Adrenal gland (tissue), 12 donors: ENCODE data around the gene PHF20. TPM values are rescaled to one million over a fixed set of nuclear protein-coding genes. Genes with fewer than 3 reads are reported as not detected.
A peak's percentile ranks its signal among the peaks of the same experiment; 100 is the strongest.

Experiments
- DNase-seq, 7 donors: peaks; one replicate each; pipeline ENCODE4 v3.0.0-alpha.2; 2019 to 2020
- H3K27ac ChIP-seq, 5 donors: fragments of 200-600 bp; sonication (generic) in 4 of 5; 1 replicate in 3 of 5; 2 replicates in 2 of 5; pipeline versions ENCODE4 v1.5.1 to v1.8.0; 2016 to 2020; ENCODE audit warnings: mild to moderate bottlenecking in 1 of 5
- H3K27me3 ChIP-seq: fragments of 200-600 bp; 2 replicates; pipeline ENCODE4 v1.8.0; 2021
- H3K36me3 ChIP-seq, 2 donors: fragments of 200-600 bp; replicated peaks in 1 of 2; 1 replicate in 1 of 2; 2 replicates in 1 of 2; pipeline versions ENCODE4 v1.5.1 to v1.8.0; 2018 to 2022
- H3K4me1 ChIP-seq, 2 donors: fragments of 200-600 bp; replicated peaks in 1 of 2; 1 replicate in 1 of 2; 2 replicates in 1 of 2; pipeline versions ENCODE4 v1.5.1 to v1.8.0; 2018 to 2021
- H3K4me3 ChIP-seq, 4 donors: fragments of 200-600 bp; sonication (generic) in 3 of 4; one replicate each; pipeline ENCODE4 v1.5.1; 2016 to 2018
- H3K9me3 ChIP-seq, 3 donors: fragments of 200-600 bp; sonication (generic) in 1 of 3; replicated peaks in 1 of 3; 1 replicate in 2 of 3; 2 replicates in 1 of 3; pipeline versions ENCODE4 v1.5.1 to v1.8.0; 2016 to 2021
- CTCF ChIP-seq, 6 experiments: fragments of 450-650 bp in 4 of 6; fragments of 200-600 bp in 2 of 6; sonication (generic) in 1 of 6; IDR thresholded peaks; 1 replicate in 5 of 6; 2 replicates in 1 of 6; pipeline versions ENCODE4 v1.5.1 to v1.8.0; 2016 to 2021; ENCODE audit warnings: antibody characterized with exemption in 6 of 6, mild to moderate bottlenecking in 2 of 6, moderate library complexity in 1 of 6
- POLR2A ChIP-seq, 2 donors: fragments of 450-650 bp; IDR thresholded peaks; one replicate each; pipeline ENCODE4 v1.6.1; 2017; ENCODE audit warnings: antibody characterized with exemption in 2 of 2, mild to moderate bottlenecking in 2 of 2, moderate library complexity in 1 of 2
- WGBS, 4 donors: extraction: QIAGEN DNeasy Blood & Tissue Kit in 2 of 4; methylation state at CpG; one replicate each; pipeline versions ENCODE4 v1.1.5 to v1.1.7; 2013 to 2017; 5-methylcytosine and 5-hydroxymethylcytosine counted together
- intact Hi-C, 2 donors: fragments of 100-400 bp; cut with DNase I; formaldehyde crosslinking; loops; one replicate each; pipeline versions ENCODE4 v1.14.1 to v1.15.0; 2022 to 2023
- polyA plus RNA-seq, 3 donors: library from polyadenylated mRNA; stranded (reverse); fragments of 200-250 nt in 2 of 3; fragments of 350-450 nt in 1 of 3; fragmentation: Illumina TruSeq in 1 of 3; extraction: RNeasy Lipid Tissue Mini Kit (QIAGEN cat#74804) in 1 of 3; gene quantifications; one replicate each; pipeline ENCODE4 v1.2.3, GENCODE V29; 2013 to 2014
- total RNA-seq, 9 donors: library from RNA; depleted of rRNA in 4 of 9; stranded (reverse); fragments of >200 nt in 4 of 9; fragments of 120-200 nt in 1 of 9; fragmentation: NEBNext Ultra II Directional in 1 of 9; extraction: Animal tissue kit (Norgen Biotek cat#: 25700) in 1 of 9; gene quantifications; one replicate each; pipeline versions ENCODE4 v1.1.0 to v1.2.4, GENCODE V29; 2013 to 2023
- donor health status: healthy with polysubstance abuse.
- donor health status: Bipolar disorder and iron deficiency.
- donor health status: DM: yes; HTN: yes; CAD: no.
- donor health status: DM: no; HTN: no; CAD: no.
- donor health status: DM: no; HTN: no; CAD: no.
- donor health status: DM: yes; HTN: yes; CAD: no.

PHF20 gene
- total and polyA plus RNA-seq, 12 donors, result 15.0 to 45.1 (median 28.8) TPM

- Histone ChIP-seq H3K4me3 (no peak overlapping the region), H3K36me3 (no peaks in the 10 kb centered on the region), H3K27ac (no peak overlapping the region), H3K4me1 (peaks cover 0 to 7% of the 10 kb centered on the region in 2 donors), H3K27me3 (no peaks in the 10 kb centered on the region), H3K9me3 (no peaks in the 10 kb centered on the region)
- intact Hi-C loops, result no loop called here
- WGBS, 4 donors, result 86 to 91% (median 87%) methylated on average over 1 of the region's 1 CpG
- TF ChIP-seq CTCF (IDR thresholded peaks at IDR 0.05) (no peak), POLR2A (IDR thresholded peaks at IDR 0.05) (no peak)
- no peak for DNase-seq
These were observed 54.7 kb downstream of the PHF20 start for GRCh38 chr20:35826397-35826998.

- Histone ChIP-seq H3K9me3 (no peaks in the 10 kb centered on the region), H3K27me3 (no peaks in the 10 kb centered on the region), H3K36me3 (no peaks in the 10 kb centered on the region), H3K4me3 (no peak overlapping the region), H3K27ac (no peak overlapping the region), H3K4me1 (no peaks in the 10 kb centered on the region)
- WGBS, 4 donors, result 66 to 87% (median 80%) methylated on average over 3 of the region's 3 CpGs
- intact Hi-C loops, result no loop called here
- DNase-seq, result peak in 5 of 7 donors; percentile 30 to 67 (median 40)
- no peak for TF ChIP-seq CTCF (IDR thresholded peaks at IDR 0.05)
- no peak for TF ChIP-seq POLR2A (IDR thresholded peaks at IDR 0.05)
These were observed 56.6 kb downstream of the PHF20 start for GRCh38 chr20:35828434-35828833.

- intact Hi-C loops, result no loop called here
- H3K36me3 ChIP-seq, result no peaks in the 10 kb centered on the region
- H3K27me3 ChIP-seq, result no peaks in the 10 kb centered on the region
- H3K4me3 ChIP-seq, result no peak overlapping the region
- no peaks in the 10 kb centered on the region for H3K9me3 ChIP-seq
- H3K27ac ChIP-seq, result no peak overlapping the region
- DNase-seq, result no peak
- TF ChIP-seq CTCF (IDR thresholded peaks at IDR 0.05) (no peak), POLR2A (IDR thresholded peaks at IDR 0.05) (no peak)
- no peaks in the 10 kb centered on the region for H3K4me1 ChIP-seq
- 82 to 98% (median 97%) methylated on average over 4 of the region's 4 CpGs for WGBS, 4 donors
These were observed 57.1 kb downstream of the PHF20 start for GRCh38 chr20:35828916-35829315.

GRCh38 chr20:35830264-35830663 is 58.4 kb downstream of the PHF20 start:
- no peaks in the 10 kb centered on the region for H3K9me3 ChIP-seq
- no peaks in the 10 kb centered on the region for H3K27me3 ChIP-seq
- DNase-seq, result no peak
- no peak overlapping the region for H3K4me3 ChIP-seq
- no peaks in the 10 kb centered on the region for H3K4me1 ChIP-seq
- intact Hi-C loops, result no loop called here
- no peaks in the 10 kb centered on the region for H3K36me3 ChIP-seq
- TF ChIP-seq POLR2A (IDR thresholded peaks at IDR 0.05) (no peak), CTCF (IDR thresholded peaks at IDR 0.05) (no peak)
- no peak overlapping the region for H3K27ac ChIP-seq
